GM20000 (cell line): Measurements from ENCODE around the gene CNTN4.

ENCODE experiments used
- DNase-seq: peaks from one replicate; pipeline ENCODE4 v3.0.0; 2012; ENCODE audit warnings: low spot score
- TF ChIP-seq, protein P1 (sequence below): IDR thresholded peaks from 2 replicates; pipeline ENCODE4 v1.5.1; 2012; ENCODE audit warnings: mild to moderate bottlenecking, control low read depth; ENCODE audit errors: extremely low read depth, missing control alignments

Gene CNTN4

GRCh38 chr3:2110597-2111117 lies 12.0 kb downstream of the CNTN4 start:
- DNase-seq, result no peak
- TF ChIP-seq, protein P1, sequence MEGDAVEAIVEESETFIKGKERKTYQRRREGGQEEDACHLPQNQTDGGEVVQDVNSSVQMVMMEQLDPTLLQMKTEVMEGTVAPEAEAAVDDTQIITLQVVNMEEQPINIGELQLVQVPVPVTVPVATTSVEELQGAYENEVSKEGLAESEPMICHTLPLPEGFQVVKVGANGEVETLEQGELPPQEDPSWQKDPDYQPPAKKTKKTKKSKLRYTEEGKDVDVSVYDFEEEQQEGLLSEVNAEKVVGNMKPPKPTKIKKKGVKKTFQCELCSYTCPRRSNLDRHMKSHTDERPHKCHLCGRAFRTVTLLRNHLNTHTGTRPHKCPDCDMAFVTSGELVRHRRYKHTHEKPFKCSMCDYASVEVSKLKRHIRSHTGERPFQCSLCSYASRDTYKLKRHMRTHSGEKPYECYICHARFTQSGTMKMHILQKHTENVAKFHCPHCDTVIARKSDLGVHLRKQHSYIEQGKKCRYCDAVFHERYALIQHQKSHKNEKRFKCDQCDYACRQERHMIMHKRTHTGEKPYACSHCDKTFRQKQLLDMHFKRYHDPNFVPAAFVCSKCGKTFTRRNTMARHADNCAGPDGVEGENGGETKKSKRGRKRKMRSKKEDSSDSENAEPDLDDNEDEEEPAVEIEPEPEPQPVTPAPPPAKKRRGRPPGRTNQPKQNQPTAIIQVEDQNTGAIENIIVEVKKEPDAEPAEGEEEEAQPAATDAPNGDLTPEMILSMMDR, result no peak

GRCh38 chr3:2114617-2115275 lies 16.1 kb downstream of the CNTN4 start:
- TF ChIP-seq, protein P1, result no peak
- DNase-seq, result no peak

GRCh38 chr3:2130726-2131125 lies 32.1 kb downstream of the CNTN4 start:
- TF ChIP-seq, protein P1, result no peak
- no peak for DNase-seq

DNA sequence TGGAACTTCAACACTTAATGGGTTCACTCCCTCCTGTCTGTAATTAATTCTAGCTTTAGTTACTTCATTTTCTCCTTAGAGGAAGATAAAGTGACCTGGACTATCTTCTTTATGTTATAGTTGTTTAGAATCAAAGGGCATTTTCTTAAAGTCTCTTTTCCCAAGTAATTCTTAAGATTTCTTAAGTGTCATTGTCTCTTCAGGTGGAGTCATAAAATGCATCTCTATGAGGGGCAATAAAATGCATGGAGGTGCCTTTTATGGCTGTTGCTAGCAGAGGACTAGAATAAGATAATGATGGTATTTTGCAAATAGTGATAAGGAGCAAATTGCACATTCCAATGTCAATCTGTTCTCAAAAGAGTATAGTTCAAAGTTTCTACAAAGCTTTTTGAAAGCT lies 34.5 kb downstream of the CNTN4 start:
- TF ChIP-seq, protein P1, result no peak
- no peak for DNase-seq

GRCh38 chr3:2137651-2138050 lies 39.0 kb downstream of the CNTN4 start:
- no peak for DNase-seq
- TF ChIP-seq, protein P1, result no peak

GRCh38 chr3:2141482-2141881 lies 42.8 kb downstream of the CNTN4 start:
- TF ChIP-seq, protein P1, result no peak
- DNase-seq, result no peak

GRCh38 chr3:2148561-2149340 lies 50.1 kb downstream of the CNTN4 start:
- DNase-seq, result no peak

More at GRCh38 chr3:2148561-2149340, 50.1 kb downstream of the CNTN4 start:
- TF ChIP-seq, protein P1, result no peak
